ENCODE data around the gene PCSK7.

DNA sequence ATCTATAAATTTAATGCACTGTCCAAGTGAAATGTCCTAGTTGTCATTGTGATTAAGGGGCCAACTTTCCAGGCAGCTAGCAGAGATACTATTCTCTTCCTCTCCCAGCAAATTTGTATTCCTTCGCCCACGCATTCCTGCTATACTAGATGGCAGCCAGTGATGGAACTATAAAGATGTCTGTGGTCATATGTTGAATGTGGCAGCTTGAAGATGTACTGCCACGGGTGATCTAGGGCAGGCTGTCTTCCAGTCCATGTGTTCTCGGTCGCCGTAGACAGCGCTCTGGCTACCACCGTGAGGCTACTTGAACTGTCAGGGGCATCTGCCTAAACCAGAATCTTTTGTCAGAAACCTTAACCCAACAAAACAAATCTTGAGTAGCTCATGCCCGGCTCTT lies 61.7 kb downstream of the PCSK7 start:
- TF ChIP-seq, protein P1, sequence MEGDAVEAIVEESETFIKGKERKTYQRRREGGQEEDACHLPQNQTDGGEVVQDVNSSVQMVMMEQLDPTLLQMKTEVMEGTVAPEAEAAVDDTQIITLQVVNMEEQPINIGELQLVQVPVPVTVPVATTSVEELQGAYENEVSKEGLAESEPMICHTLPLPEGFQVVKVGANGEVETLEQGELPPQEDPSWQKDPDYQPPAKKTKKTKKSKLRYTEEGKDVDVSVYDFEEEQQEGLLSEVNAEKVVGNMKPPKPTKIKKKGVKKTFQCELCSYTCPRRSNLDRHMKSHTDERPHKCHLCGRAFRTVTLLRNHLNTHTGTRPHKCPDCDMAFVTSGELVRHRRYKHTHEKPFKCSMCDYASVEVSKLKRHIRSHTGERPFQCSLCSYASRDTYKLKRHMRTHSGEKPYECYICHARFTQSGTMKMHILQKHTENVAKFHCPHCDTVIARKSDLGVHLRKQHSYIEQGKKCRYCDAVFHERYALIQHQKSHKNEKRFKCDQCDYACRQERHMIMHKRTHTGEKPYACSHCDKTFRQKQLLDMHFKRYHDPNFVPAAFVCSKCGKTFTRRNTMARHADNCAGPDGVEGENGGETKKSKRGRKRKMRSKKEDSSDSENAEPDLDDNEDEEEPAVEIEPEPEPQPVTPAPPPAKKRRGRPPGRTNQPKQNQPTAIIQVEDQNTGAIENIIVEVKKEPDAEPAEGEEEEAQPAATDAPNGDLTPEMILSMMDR (IDR thresholded peaks at IDR 0.05): no peak
- no peak for TF ChIP-seq POLR2A (IDR thresholded peaks at IDR 0.05)
